ENCODE measurements around the gene RAET1G. TPM values are rescaled to one million over a fixed set of nuclear protein-coding genes. Genes with fewer than 3 reads are reported as not detected.

Gene RAET1G
- total RNA-seq, 4 donors from 2014 or later: 1.5 TPM; not detected in 3

DNA sequence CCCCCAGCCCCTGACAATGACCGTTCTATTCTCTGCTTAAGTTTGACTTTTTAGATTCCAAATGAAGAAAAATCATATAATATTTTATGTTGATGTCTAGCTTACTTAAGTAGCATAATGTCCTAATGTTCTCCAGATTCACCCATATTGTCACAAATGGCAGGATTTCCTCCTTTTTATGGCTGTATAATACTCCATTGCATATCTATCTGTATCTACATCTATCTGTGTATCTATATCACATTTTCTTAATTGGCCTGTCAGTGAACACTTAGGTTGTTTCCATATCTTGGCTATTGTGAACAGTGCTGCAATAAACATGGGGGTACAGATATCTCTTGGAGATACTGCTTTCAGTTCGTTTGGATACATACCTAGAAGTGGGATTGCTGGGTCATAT, 51.7 kb downstream of the RAET1G start:
- Histone ChIP-seq H3K9me3 (peaks cover 0 to 5% (median 0%) of the 10 kb centered on the region in 4 donors), H3K4me3 (no peak overlapping the region), H3K36me3 (no peaks in the 10 kb centered on the region), H3K27me3 (no peaks in the 10 kb centered on the region), H3K4me1 (no peaks in the 10 kb centered on the region), H3K27ac (no peak overlapping the region)
- 92 to 94% methylated on average over 2 of the region's 2 CpGs for WGBS, 2 donors
- no peak for DNase-seq (ENCODE audit: low spot score in 2 of 2)
- TF ChIP-seq, protein P1, sequence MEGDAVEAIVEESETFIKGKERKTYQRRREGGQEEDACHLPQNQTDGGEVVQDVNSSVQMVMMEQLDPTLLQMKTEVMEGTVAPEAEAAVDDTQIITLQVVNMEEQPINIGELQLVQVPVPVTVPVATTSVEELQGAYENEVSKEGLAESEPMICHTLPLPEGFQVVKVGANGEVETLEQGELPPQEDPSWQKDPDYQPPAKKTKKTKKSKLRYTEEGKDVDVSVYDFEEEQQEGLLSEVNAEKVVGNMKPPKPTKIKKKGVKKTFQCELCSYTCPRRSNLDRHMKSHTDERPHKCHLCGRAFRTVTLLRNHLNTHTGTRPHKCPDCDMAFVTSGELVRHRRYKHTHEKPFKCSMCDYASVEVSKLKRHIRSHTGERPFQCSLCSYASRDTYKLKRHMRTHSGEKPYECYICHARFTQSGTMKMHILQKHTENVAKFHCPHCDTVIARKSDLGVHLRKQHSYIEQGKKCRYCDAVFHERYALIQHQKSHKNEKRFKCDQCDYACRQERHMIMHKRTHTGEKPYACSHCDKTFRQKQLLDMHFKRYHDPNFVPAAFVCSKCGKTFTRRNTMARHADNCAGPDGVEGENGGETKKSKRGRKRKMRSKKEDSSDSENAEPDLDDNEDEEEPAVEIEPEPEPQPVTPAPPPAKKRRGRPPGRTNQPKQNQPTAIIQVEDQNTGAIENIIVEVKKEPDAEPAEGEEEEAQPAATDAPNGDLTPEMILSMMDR (IDR thresholded peaks at IDR 0.05): no peak
- TF ChIP-seq POLR2A (IDR thresholded peaks at IDR 0.05) (no peak), EP300 (IDR thresholded peaks at IDR 0.05) (no peak)

DNA sequence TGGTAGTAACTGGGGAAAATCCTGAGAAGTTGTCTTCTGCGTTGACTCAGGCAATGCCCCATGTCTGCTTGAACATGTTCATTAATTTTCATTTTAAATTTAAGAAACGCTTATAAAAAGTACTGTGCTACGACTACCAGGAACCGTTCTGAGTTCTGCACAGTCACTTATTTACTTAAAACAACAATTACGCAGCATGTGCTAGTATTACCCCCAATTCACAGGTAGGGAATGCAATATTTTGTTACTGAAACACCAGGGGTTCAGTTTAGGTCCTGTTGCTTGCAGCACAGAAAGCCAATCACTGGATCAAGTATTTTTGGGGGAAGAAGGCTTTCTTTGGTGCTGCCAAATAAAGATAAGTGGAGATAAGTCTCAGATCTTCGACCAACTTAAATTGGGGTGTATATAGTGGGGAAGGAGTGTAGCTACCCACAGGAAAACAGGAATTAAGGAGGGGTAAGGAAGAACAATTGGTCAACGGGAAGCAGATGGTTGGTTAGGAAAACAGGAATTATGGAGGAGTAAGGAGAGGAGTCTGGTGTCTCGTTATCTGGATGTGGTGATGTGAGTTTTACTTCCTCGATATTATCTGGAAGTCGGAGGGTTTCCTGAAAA, 53.5 kb downstream of the RAET1G start:
- WGBS, 2 donors: 82 to 86% methylated on average over 10 of the region's 10 CpGs
- DNase-seq (ENCODE audit: low spot score in 2 of 2): no peak
- Histone ChIP-seq H3K27ac (no peak overlapping the region), H3K4me1 (peaks cover 0 to 8% (median 2%) of the 10 kb centered on the region in 4 donors), H3K4me3 (no peak overlapping the region), H3K36me3 (no peaks in the 10 kb centered on the region), H3K9me3 (peaks cover 0 to 5% (median 0%) of the 10 kb centered on the region in 4 donors), H3K27me3 (no peaks in the 10 kb centered on the region)
- TF ChIP-seq POLR2A (IDR thresholded peaks at IDR 0.05): no peak
- TF ChIP-seq, protein P1 (IDR thresholded peaks at IDR 0.05): no peak
- TF ChIP-seq EP300 (IDR thresholded peaks at IDR 0.05): no peak

DNA sequence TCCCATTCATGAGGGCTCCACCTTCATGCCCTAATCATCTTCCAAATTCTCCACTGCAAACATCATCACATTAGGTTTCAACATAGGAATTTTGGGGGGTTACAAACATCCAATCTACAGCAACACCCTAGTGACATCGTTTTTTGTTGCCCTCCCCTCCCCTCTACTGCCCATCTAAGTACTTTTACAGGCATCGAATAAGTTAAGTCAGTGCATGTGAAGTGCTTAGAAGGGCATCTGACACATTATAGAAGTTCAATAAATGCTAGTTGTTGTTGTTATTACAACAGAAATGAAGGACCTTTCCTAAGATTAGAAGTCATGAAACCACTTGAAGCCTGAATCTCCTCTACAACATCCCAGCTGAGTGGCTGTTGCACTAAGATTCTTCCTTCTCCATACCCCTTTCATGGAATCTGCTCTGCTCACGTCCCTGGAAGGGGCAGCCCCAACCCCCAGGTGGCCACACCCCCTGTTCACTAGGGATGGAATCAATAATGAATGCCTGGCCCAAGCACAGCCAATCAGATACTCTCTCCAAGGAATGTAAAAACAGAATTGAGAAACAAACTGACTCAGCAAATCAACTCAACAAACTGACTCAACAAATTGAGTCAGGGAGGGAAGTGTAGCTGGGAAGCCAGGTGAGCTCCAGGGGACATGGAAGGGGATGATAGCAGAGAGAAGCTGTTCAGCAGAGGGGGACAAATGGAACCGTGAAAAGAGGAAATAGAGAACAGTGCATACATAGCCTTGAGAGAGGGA, 54.9 kb downstream of the RAET1G start:
- no peak for TF ChIP-seq EP300 (IDR thresholded peaks at IDR 0.05)
- TF ChIP-seq, protein P1 (IDR thresholded peaks at IDR 0.05): no peak
- TF ChIP-seq POLR2A (IDR thresholded peaks at IDR 0.05): no peak
- no peak overlapping the region for H3K4me3 ChIP-seq
- H3K36me3 ChIP-seq: no peaks in the 10 kb centered on the region
- H3K9me3 ChIP-seq: peaks cover 0 to 5% (median 0%) of the 10 kb centered on the region in 4 donors
- DNase-seq (ENCODE audit: low spot score in 2 of 2): no peak
- 59% methylated on average over 4 of the region's 4 CpGs for WGBS, 2 donors
- H3K27me3 ChIP-seq: no peaks in the 10 kb centered on the region
- H3K27ac ChIP-seq: no peak overlapping the region
- peaks cover 0 to 10% (median 2%) of the 10 kb centered on the region in 4 donors for H3K4me1 ChIP-seq

Other genes with a start within 250 kb of the RAET1G start
- gene LATS1, start 205.0 kb downstream of the RAET1G start, total RNA-seq: 10 to 100 TPM; 21.0 to 25.8 (median 24.3) TPM
- 10 to 100 TPM; 18.9 to 24.3 (median 22.6) TPM for gene NUP43, start 176.6 kb downstream of the RAET1G start, total RNA-seq
- 100 to 1,000 TPM in 1 of 4 donors, 10 to 100 TPM in 3; 85.0 to 135 (median 88.5) TPM for gene PCMT1, start 173.4 kb downstream of the RAET1G start, total RNA-seq
- 10 to 100 TPM; 14.1 to 41.8 (median 31.7) TPM for gene LRP11, start 58.8 kb downstream of the RAET1G start, total RNA-seq
- 1 to 10 TPM in 1 of 4 donors, under 1 TPM in 2, not detected in 1; 0.30 to 1.6 (median 0.44) TPM for gene RAET1E, start 25.0 kb downstream of the RAET1G start, total RNA-seq
- gene ULBP2, start 18.9 kb upstream of the RAET1G start, total RNA-seq: under 1 TPM in 1 of 4 donors, not detected in 3; 0.22 TPM
- gene ULBP1, start 40.8 kb upstream of the RAET1G start, total RNA-seq: under 1 TPM in 1 of 4 donors, not detected in 3; 0.21 TPM
- gene RAET1L, start 102.4 kb upstream of the RAET1G start, total RNA-seq: not detected
- 1 to 10 TPM in 2 of 4 donors, not detected in 2; 3.1 to 5.4 TPM for gene ULBP3, start 146.0 kb upstream of the RAET1G start, total RNA-seq
- gene PPP1R14C, start 219.9 kb upstream of the RAET1G start, total RNA-seq: under 1 TPM in 1 of 4 donors, not detected in 3; 0.42 TPM

Measured in tibial nerve (tissue), 4 donors.